ENCODE measurements around the gene TRHDE.

GRCh38 chr12:72273499-72273837, 1.3 kb downstream of the TRHDE start:
- no peak for TF ChIP-seq CTCF (IDR thresholded peaks at IDR 0.05)
- no peak for TF ChIP-seq POLR2A (IDR thresholded peaks at IDR 0.05)
